C1 segment of cervical spinal cord (tissue), 14 donors: Measurements from ENCODE around the gene TGFBR3.
A peak's percentile ranks its signal among the peaks of the same experiment; 100 is the strongest.

Source experiments
- DNase-seq, 14 donors: peaks; one replicate each; lab custom pipeline; 2025; lab: John Stamatoyannopoulos, UW

The TGFBR3 gene

GRCh38 chr1:91885716-91886506, at the start of gene TGFBR3:
Gene TGFBR3, minus strand, starts transcription at chr1:91886151. Its CDS starts 24,620 bp downstream, at chr1:91861531.
- peak; percentile 30 to 92 (median 72) for DNase-seq

GRCh38 chr1:91929250-91929649, 43.3 kb upstream of the TGFBR3 start:
- DNase-seq = peak in 1 of 14 donors; percentile 1

- DNase-seq = no peak
Measured at GRCh38 chr1:91928026-91928425, 42.1 kb upstream of the TGFBR3 start.

DNA sequence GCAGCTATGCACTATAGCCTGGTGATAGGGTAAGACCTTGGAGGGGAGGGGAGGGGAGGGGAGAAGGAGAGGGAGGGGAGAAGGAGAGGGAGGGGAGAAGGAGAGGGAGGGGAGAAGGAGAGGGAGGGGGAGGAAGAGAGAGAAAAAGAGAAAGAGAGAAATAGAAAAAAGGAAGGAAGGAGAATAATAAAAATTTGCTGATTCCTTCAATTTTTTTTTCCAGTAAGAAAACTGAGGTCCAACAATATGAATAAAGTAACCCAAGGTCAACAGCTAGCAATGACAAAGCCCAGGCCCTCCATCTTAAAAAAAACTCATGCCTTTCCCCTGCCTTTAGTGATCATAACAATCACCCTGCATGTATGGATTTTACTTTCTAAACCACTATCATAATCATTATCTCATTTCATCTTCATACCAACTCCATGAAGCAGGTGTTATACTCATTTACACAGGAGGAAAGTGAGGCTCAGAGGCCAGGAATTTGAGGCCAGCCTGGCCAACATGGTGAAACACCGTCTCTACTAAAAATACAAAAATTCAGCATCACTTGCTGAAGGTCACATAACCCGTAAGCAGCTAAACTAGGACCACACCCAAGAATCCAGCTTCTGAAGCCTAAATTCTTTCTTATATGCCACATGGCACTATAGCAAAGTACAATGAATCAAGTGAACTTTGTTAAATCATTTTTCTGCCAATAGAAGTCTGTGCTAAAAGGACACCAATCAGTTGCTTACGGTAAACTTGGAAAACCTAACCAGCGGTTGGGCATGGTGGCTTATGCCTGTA, 39.9 kb upstream of the TGFBR3 start:
- no peak for DNase-seq

DNA sequence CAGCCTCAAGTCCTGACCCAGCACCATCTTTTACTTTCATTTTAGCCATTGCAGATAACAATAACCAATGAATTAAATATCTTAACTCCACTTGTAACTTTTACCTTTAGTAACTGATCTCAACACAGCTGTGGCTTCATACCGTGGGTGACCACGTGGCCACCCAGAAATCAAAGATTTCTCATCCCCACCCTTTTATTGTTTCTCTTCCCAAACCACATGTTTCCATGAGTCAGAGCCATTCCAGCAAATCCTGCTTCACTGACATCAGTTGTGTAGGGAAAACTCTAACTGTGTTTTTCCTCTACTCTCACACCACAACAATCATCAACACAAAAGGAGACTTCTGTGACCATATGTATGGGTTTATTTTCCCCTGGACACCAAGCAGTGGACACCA, 38.2 kb upstream of the TGFBR3 start:
- no peak for DNase-seq

DNA sequence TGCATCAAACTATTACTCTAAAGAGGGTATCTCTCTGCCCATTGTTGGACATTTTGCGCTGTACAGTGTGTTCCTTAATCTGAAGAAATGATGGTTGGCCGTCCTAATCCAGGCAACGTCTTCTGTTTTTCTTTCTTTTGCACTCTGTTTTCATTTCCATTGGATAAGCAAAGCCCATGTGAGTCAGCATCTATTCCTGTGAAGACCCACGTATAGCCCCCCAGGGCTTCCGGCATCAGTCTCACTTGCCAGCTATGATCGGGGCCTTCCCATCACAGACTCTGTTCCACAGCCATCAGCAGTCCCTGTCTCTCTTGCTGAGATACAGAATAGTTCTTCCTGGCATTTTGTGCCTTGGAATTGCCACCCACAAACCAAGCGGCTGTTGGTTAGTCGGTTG, 34.0 kb upstream of the TGFBR3 start:
- DNase-seq = no peak

- no peak for DNase-seq
Measured at GRCh38 chr1:91916811-91917460, 31.0 kb upstream of the TGFBR3 start.

DNA sequence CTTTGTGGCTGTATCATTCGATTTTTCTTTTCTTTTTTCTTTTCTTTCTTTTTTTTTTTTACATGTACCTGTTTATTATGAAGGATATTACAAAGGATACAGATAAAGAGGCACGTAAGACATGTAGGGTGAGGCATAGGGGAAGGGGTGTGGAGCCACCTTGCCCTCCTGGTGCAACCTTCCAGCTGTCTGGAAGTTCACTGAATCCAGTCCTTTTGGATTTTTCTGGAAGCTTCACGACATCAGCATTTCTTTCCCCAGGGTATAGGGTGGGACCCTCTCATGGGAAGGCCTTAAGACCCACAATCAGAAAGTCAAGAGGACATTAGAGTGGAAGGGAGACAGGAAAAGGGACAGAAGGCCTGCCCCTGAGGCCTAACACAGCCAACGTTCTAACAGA, 30.1 kb upstream of the TGFBR3 start:
- DNase-seq = no peak

DNA sequence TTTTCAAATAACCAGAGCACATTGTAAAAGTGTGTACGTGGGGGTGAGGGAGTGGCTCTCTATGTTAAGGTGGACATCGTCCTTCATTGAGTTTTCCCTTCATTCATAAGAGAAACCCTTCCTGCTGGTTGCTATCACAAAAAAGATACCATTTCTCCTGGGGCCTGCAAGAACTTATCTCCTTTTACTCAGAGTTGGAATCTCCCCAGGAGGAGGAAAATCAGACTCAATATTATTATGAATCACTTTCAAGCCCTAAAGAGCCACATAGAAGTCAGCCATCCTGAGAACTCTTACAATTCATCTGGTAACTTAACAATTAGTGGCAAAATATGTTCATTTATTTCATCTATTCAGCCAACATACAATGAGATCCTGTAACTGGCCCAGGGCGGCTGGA, 27.1 kb upstream of the TGFBR3 start:
- DNase-seq = no peak

- DNase-seq = no peak
Measured at GRCh38 chr1:91912266-91912665, 26.3 kb upstream of the TGFBR3 start.

DNA sequence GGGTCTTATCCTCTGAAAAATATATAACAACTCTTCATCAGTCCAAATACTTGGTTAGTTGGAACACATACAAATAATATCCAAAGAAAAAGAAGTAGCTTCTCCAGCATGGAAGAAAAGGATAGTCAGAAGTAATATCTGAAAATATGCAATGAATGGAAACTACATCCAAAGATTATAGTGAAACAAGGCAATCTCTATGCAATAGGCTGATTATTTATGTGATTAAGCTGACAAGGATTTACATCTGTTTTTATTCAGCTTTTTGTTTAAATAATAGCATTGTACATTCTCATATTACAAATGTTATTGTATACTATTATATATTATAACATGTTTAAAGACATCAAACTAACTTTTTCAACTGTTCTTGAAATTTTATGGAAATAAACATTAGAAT, 15.3 kb upstream of the TGFBR3 start:
- DNase-seq = no peak

DNA sequence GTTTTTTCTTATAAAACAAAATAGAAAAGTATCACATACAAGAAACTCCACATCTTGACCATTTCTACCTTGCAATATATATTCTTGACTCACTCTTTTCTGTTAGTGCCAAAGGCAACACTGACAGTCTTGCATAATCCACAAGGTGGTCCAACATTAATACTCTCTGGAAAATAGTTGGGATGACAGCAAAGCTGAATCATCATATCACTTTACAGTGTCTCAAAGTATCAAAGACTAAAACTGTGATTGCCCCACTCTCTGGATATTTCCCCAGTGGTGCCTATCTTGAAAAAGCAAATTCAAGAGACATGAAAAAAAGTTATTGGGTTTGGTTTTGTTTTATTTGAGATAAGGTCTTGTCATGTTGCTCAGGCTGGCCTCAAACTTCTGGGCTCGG, 14.6 kb upstream of the TGFBR3 start:
- no peak for DNase-seq

DNA sequence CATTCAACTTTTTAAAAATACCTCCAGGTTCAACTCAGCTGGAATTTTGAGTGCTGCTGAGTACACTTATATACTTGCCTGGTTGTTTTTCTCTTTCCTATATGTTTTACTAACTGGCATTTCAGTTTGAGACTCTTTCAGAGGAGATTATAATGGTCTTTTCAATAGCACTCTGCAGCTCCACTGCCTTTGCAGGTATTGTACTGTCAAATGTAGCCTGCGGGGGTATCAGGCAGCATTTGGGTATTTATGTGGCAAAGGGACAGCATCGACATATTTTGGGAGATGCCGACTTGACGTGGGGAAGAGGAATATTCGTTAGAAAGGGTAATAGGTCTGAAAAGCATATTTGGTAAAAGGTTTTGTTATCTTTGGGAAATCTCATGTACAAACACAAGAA, 11.1 kb upstream of the TGFBR3 start:
- DNase-seq = no peak

GRCh38 chr1:91895832-91896556, 10.0 kb upstream of the TGFBR3 start:
- no peak for DNase-seq

- DNase-seq = no peak
Measured at GRCh38 chr1:91894036-91894761, 8.2 kb upstream of the TGFBR3 start.

DNA sequence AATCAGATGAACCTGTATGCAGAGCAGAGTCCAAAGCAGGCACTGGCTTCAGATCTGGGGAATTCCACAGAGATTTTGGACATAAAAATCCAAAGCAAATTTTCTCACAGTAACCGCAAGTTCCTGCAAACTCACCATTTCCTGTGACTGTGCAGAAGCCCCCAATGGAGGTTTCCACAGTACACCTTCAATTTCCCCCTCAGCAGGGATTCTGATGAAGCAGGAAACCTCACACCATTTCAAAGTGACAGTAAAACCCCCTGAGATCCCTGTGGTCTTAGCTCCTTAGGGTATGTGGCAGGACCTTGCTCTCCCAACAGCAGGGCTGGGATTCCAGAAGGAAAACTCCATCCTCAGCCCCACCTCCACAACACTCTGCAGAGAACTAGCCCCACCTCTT, 6.0 kb upstream of the TGFBR3 start:
- no peak for DNase-seq

GRCh38 chr1:91891454-91891853, 5.5 kb upstream of the TGFBR3 start:
- DNase-seq = no peak

DNA sequence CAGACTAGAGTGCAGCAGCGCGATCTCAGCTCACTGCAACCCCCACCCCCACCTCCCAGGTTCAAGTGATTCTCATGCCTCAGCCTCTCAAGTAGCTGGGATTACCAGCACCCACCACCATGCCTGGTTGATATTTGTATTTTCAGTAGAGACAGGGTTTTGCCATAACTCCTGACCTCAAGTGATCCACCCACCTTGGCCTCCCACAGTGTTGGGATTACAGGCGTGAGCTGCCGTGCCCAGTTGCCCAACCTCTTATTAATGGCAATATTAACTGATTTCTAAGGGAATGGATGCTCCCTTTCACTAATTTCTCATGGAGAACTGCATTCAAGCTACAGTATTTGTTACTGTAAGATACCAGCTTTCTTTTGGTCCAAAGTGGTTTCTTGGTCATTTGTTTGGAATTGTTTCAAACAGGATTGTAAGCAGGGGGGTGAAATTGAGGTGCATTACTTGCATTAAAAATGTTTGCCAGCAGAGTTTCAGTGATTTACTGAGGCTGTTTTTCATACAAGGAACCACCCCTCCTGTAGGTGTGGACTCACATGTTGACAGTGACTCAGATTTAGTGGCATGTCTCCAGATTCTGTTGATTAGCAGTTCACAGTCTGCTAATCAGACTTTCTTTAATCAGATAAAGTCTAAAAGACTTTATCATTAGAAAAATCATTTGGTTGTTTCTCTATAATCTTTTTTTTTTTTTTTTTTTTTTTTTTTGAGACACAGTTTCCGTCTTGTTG, 3.9 kb upstream of the TGFBR3 start:
- no peak for DNase-seq

- DNase-seq = peak in 6 of 14 donors; percentile 26 to 56 (median 44)
Measured at GRCh38 chr1:91885213-91885715, 687 bp downstream of the TGFBR3 start.
